SK-N-MC (cell line): ENCODE results near the gene CUL9.

Experiments used
- EZH2 ChIP-seq: fragments of 200-600 bp; sonication (generic); IDR thresholded peaks from one replicate; pipeline ENCODE4 v1.6.1; 2017; ENCODE audit warnings: antibody characterized with exemption
- FOXP2 ChIP-seq: optimal IDR thresholded peaks from 2 replicates; pipeline ENCODE3; 2011; ENCODE audit warnings: mild to moderate bottlenecking, moderate library complexity; ENCODE audit not compliant: insufficient read depth; ENCODE audit errors: extremely low read length, control extremely low read depth
- POLR2AphosphoS5 ChIP-seq: IDR thresholded peaks from 2 replicates; pipeline ENCODE4 v1.6.1; 2012; ENCODE audit warnings: mild to moderate bottlenecking, low read depth, low read length, borderline replicate concordance

GRCh38 chr6:43173591-43174262 lies 8.3 kb upstream of the CUL9 start:
- TF ChIP-seq POLR2AphosphoS5 (no peak), EZH2 (no peak), FOXP2 (no peak)
